ENCODE results near the gene UBE2G2.

UBE2G2 gene

GRCh38 chr21:44764319-44765230 lies 37.0 kb downstream of the UBE2G2 start:
- no peak for DNase-seq (ENCODE audit: low read depth, low spot score)

GRCh38 chr21:44763451-44764318 lies 37.9 kb downstream of the UBE2G2 start:
- DNase-seq (ENCODE audit: low read depth, low spot score), result no peak

GRCh38 chr21:44763050-44763378 lies 38.6 kb downstream of the UBE2G2 start:
- no peak for DNase-seq (ENCODE audit: low read depth, low spot score)

GRCh38 chr21:44762221-44763049 lies 39.2 kb downstream of the UBE2G2 start:
- no peak for DNase-seq (ENCODE audit: low read depth, low spot score)

GRCh38 chr21:44761747-44762208 lies 39.8 kb downstream of the UBE2G2 start:
- DNase-seq (ENCODE audit: low read depth, low spot score), result no peak

- no peak for DNase-seq (ENCODE audit: low read depth, low spot score)
Observed at GRCh38 chr21:44761011-44761729, 40.5 kb downstream of the UBE2G2 start.

GRCh38 chr21:44760376-44760775 lies 41.2 kb downstream of the UBE2G2 start:
- no peak for DNase-seq (ENCODE audit: low read depth, low spot score)

GRCh38 chr21:44759628-44760285 lies 41.9 kb downstream of the UBE2G2 start:
- no peak for DNase-seq (ENCODE audit: low read depth, low spot score)

- DNase-seq (ENCODE audit: low read depth, low spot score), result no peak
Observed at GRCh38 chr21:44758781-44759627, 42.6 kb downstream of the UBE2G2 start.

- no peak for DNase-seq (ENCODE audit: low read depth, low spot score)
Observed at GRCh38 chr21:44758141-44758561, 43.5 kb downstream of the UBE2G2 start.

GRCh38 chr21:44757731-44758130 lies 43.9 kb downstream of the UBE2G2 start:
- DNase-seq (ENCODE audit: low read depth, low spot score), result no peak

GRCh38 chr21:44756423-44757185 lies 45.0 kb downstream of the UBE2G2 start:
- DNase-seq (ENCODE audit: low read depth, low spot score), result no peak

- DNase-seq (ENCODE audit: low read depth, low spot score), result no peak
Observed at GRCh38 chr21:44755227-44755626, 46.4 kb downstream of the UBE2G2 start.

GRCh38 chr21:44753357-44753756 lies 48.3 kb downstream of the UBE2G2 start:
- no peak for DNase-seq (ENCODE audit: low read depth, low spot score)

GRCh38 chr21:44752671-44753235 lies 48.9 kb downstream of the UBE2G2 start:
- no peak for DNase-seq (ENCODE audit: low read depth, low spot score)

- DNase-seq (ENCODE audit: low read depth, low spot score), result no peak
Observed at GRCh38 chr21:44751799-44752636, 49.6 kb downstream of the UBE2G2 start.

GRCh38 chr21:44751186-44751798 lies 50.3 kb downstream of the UBE2G2 start:
- no peak for DNase-seq (ENCODE audit: low read depth, low spot score)
